ENCODE results near the gene GRID1.

GRCh38 chr10:85638797-85639196, 727.8 kb downstream of the GRID1 start:
- TF ChIP-seq, protein P1, sequence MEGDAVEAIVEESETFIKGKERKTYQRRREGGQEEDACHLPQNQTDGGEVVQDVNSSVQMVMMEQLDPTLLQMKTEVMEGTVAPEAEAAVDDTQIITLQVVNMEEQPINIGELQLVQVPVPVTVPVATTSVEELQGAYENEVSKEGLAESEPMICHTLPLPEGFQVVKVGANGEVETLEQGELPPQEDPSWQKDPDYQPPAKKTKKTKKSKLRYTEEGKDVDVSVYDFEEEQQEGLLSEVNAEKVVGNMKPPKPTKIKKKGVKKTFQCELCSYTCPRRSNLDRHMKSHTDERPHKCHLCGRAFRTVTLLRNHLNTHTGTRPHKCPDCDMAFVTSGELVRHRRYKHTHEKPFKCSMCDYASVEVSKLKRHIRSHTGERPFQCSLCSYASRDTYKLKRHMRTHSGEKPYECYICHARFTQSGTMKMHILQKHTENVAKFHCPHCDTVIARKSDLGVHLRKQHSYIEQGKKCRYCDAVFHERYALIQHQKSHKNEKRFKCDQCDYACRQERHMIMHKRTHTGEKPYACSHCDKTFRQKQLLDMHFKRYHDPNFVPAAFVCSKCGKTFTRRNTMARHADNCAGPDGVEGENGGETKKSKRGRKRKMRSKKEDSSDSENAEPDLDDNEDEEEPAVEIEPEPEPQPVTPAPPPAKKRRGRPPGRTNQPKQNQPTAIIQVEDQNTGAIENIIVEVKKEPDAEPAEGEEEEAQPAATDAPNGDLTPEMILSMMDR (IDR thresholded peaks at IDR 0.05): no peak
- TF ChIP-seq POLR2A (IDR thresholded peaks at IDR 0.05): no peak

Data from esophagus squamous epithelium (tissue), 4 donors.